Gastrocnemius medialis (tissue), 4 donors: ENCODE measurements around the gene MKLN1. TPM values are rescaled to one million over a fixed set of nuclear protein-coding genes. Genes with fewer than 3 reads are reported as not detected.

ENCODE experiments used
- ATAC-seq, 2 donors: fragments of 150-250 bp; one replicate each; pipeline ENCODE4 v1.9.1; 2016
- DNase-seq, 2 donors: peaks; one replicate each; pipeline ENCODE4 v3.0.0-alpha.2; 2019
- H3K27ac ChIP-seq, 4 donors: fragments of 200-600 bp; sonication (generic); 1 replicate in 1 of 4; 2 replicates in 3 of 4; pipeline ENCODE4 v1.5.1; 2016 to 2018; ENCODE audit warnings: mild to moderate bottlenecking in 2 of 4, moderate library complexity in 1 of 4
- H3K27me3 ChIP-seq, 3 donors: fragments of 200-600 bp; sonication (generic) in 2 of 3; 1 replicate in 1 of 3; 2 replicates in 2 of 3; pipeline versions ENCODE4 v1.5.1 to v1.6.0; 2016 to 2019; ENCODE audit warnings: mild to moderate bottlenecking in 1 of 3, moderate library complexity in 1 of 3
- H3K36me3 ChIP-seq, 2 donors: fragments of 200-600 bp; sonication (generic) in 1 of 2; one replicate each; pipeline ENCODE4 v1.5.1; 2017 to 2018
- H3K4me1 ChIP-seq, 2 donors: fragments of 200-600 bp; sonication (generic) in 1 of 2; one replicate each; pipeline ENCODE4 v1.5.1; 2016 to 2017; ENCODE audit warnings: mild to moderate bottlenecking in 2 of 2
- H3K4me3 ChIP-seq, 4 donors: fragments of 200-600 bp; sonication (generic) in 3 of 4; 1 replicate in 1 of 4; 2 replicates in 3 of 4; pipeline ENCODE4 v1.5.1; 2016 to 2019; ENCODE audit warnings: mild to moderate bottlenecking in 2 of 4
- H3K9me3 ChIP-seq, 3 donors: fragments of 200-600 bp; sonication (generic) in 2 of 3; 1 replicate in 1 of 3; 2 replicates in 2 of 3; pipeline ENCODE4 v1.5.1; 2016 to 2019
- CTCF ChIP-seq, 5 experiments: fragments of 450-650 bp in 3 of 5; fragments of 200-600 bp in 2 of 5; sonication (generic) in 2 of 5; IDR thresholded peaks in 4 of 5; conservative IDR thresholded peaks in 1 of 5; 1 replicate in 4 of 5; 2 replicates in 1 of 5; pipeline ENCODE4 v1.5.1; 2016 to 2019; ENCODE audit warnings: antibody characterized with exemption in 5 of 5, mild to moderate bottlenecking in 3 of 5, moderate library complexity in 3 of 5
- POLR2A ChIP-seq, 2 donors: fragments of 450-650 bp; IDR thresholded peaks; one replicate each; pipeline ENCODE4 v1.6.1; 2017; ENCODE audit warnings: antibody characterized with exemption in 2 of 2, mild to moderate bottlenecking in 2 of 2, moderate library complexity in 2 of 2
- in situ Hi-C, 4 donors: fragments of 200-750 bp; cut with MboI; loops; one replicate each; pipeline versions ENCODE4 v1.15.0 to v1.8.0; 2017; ENCODE audit warnings: low sequenced_read_pairs in 4 of 4
- intact Hi-C: fragments of 100-400 bp; cut with DNase I; formaldehyde crosslinking; loops from one replicate; pipeline ENCODE4 v1.15.1; 2023; ENCODE audit warnings: low total_unique reads
- total RNA-seq, 4 donors: library from RNA; depleted of rRNA; stranded (reverse); fragments of >200 nt; gene quantifications; one replicate each; pipeline versions ENCODE4 v1.1.0 to v1.2.3, GENCODE V29; 2016

The MKLN1 gene
- total RNA-seq, 4 donors from 2014 or later, result 29.1 to 81.1 (median 48.9) TPM

- DNase-seq (no peak), ATAC-seq (no peak)
- Histone ChIP-seq H3K36me3 (no peaks in the 10 kb centered on the region), H3K9me3 (no peaks in the 10 kb centered on the region), H3K27ac (no peak overlapping the region), H3K27me3 (no peaks in the 10 kb centered on the region), H3K4me1 (peaks cover 25 to 27% of the 10 kb centered on the region in 2 donors), H3K4me3 (no peak overlapping the region)
- no peak for TF ChIP-seq POLR2A (IDR thresholded peaks at IDR 0.05)
- no peak for TF ChIP-seq CTCF (IDR thresholded peaks at IDR 0.05 in 4 of 5, conservative IDR thresholded peaks at IDR 0.05 in 1 of 5)
- in situ Hi-C loops, result no loop called here
- intact Hi-C loops, result loop anchor here (10.0 kb wide), 1 partner anchor 451 kb away; no protein-coding TSS in a partner anchor
Observed at GRCh38 chr7:131325179-131325840, 2.4 kb upstream of the MKLN1 start.

DNA sequence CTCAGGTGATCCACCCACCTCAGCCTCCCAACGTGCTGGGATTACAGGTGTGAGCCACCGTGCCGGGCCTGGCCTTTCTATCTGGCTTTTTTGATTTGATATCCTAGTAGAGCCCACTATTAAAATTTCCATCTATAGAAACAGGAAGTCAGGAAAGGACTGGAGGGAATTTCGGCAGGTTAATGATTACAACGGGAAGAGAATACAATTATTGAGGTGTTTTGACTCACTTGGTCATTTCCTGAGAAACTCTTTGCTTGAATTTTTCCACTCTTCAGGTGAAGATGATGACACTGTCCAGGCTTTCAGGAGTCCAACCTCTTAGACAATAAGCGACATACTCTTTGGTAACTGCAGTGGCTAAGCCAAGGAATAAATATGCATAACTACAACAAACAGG lies 1.1 kb upstream of the MKLN1 start:
- in situ Hi-C loops, result no loop called here
- DNase-seq, result no peak
- intact Hi-C loops, result loop anchor here (10.0 kb wide), 1 partner anchor 452 kb away; no protein-coding TSS in a partner anchor
- Histone ChIP-seq H3K36me3 (no peaks in the 10 kb centered on the region), H3K27me3 (no peaks in the 10 kb centered on the region), H3K4me3 (peak overlapping the region; percentile 94 to 100 (median 98)), H3K9me3 (no peaks in the 10 kb centered on the region), H3K27ac (peak overlapping the region; percentile 98 to 100 (median 100)), H3K4me1 (peaks cover 36 to 38% of the 10 kb centered on the region in 2 donors)
- no peak for ATAC-seq
- no peak for TF ChIP-seq CTCF (IDR thresholded peaks at IDR 0.05 in 4 of 5, conservative IDR thresholded peaks at IDR 0.05 in 1 of 5)
- no peak for TF ChIP-seq POLR2A (IDR thresholded peaks at IDR 0.05)

DNA sequence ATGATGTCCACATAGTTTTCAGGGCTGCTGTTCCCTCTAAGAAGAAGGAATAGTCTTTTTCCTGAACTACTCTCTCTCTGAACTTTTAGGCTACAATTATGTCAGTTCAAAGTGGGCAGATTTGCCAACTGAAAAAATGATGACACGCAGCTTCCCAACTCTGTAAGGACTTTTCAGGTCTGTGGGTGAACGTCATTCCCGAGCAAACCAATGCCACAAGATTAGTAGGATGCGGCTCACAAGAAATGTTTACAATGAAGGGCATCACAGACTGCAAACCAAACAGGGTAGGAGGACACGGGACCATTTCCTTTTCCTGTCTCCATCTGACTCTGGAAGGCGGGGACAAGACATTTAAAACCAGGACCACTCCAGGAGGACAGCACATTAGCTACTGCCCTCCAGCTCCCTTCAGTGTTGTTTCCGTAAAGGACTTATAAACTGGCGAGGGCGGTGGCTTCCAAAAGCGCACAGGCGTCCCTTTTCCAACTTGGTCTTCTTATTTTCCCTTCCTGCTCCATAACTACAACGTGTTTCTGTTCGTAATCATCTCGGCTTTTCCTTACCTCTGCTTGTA lies 539 bp upstream of the MKLN1 start:
- intact Hi-C loops, result loop anchor here (1.0 to 10.0 kb wide), 2 partner anchors 220 to 452 kb away; no protein-coding TSS in a partner anchor
- in situ Hi-C loops, result no loop called here
- Histone ChIP-seq H3K4me1 (peaks cover 41 to 44% of the 10 kb centered on the region in 2 donors), H3K4me3 (peak overlapping the region; percentile 94 to 100 (median 98)), H3K36me3 (no peaks in the 10 kb centered on the region), H3K9me3 (no peaks in the 10 kb centered on the region), H3K27ac (peak overlapping the region; percentile 98 to 100 (median 100)), H3K27me3 (no peaks in the 10 kb centered on the region)
- DNase-seq, result peak; percentile 40 to 42
- TF ChIP-seq POLR2A (IDR thresholded peaks at IDR 0.05) (no peak), CTCF (IDR thresholded peaks at IDR 0.05 in 4 of 5, conservative IDR thresholded peaks at IDR 0.05 in 1 of 5) (no peak)
- ATAC-seq, result peak; percentile 42 to 52

DNA sequence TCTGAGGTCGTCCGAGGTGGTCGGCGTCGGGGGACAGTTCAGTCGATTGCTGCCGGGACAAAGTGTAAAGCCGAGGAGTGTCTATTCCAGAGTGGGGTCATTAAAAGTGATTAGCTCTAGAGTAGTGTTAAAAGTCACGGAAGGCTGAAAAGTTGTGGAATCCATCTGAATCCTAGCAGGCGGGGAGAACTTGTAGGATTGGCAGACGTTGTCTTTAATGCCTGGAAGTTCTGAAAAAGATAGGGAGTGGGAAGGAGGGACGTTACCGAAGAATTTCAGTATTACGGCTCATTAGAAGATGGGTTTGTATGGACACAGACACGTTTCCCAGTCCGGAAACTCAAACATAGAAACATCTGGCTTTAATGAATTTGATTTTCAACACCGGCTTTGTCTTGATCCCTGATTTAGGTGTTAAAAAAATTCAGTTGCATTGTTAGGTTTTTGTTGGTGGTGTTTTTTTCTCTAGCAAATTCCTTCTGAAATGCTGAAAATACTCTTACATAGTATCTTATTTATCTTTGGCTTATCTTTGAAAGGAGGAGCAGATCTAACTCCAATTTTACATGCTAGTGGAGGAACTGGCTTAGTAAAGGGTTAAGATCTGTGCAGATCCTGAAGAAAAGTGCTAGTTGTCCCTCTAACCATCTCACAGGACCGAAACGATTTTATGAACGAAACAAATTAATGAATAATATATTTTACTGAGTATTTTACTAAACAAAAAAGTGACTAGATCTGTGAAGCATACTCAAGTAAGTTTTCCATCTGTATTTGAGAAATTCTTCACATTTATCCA lies 900 bp downstream of the MKLN1 start:
- DNase-seq (no peak), ATAC-seq (peak; percentile 18 to 23)
- Histone ChIP-seq H3K4me1 (peaks cover 53% of the 10 kb centered on the region in 2 donors), H3K27me3 (no peaks in the 10 kb centered on the region), H3K9me3 (no peaks in the 10 kb centered on the region), H3K27ac (peak overlapping the region; percentile 98 to 100 (median 100)), H3K4me3 (peak overlapping the region; percentile 94 to 100 (median 98)), H3K36me3 (no peaks in the 10 kb centered on the region)
- in situ Hi-C loops, result no loop called here
- no peak for TF ChIP-seq CTCF (IDR thresholded peaks at IDR 0.05 in 4 of 5, conservative IDR thresholded peaks at IDR 0.05 in 1 of 5)
- no peak for TF ChIP-seq POLR2A (IDR thresholded peaks at IDR 0.05)
- intact Hi-C loops, result loop anchor here (2.0 to 10.0 kb wide), 2 partner anchors 80 to 454 kb away; no protein-coding TSS in a partner anchor
